HG02610 (cell line): ENCODE results near the gene FAM234B.

Experiments
- ATAC-seq: cut with Tn5 transposase; IDR thresholded peaks from one replicate; pipeline ENCODE4 v1.9.1; 2021; ENCODE audit warnings: mild to moderate bottlenecking, moderate library complexity; ENCODE audit not compliant: unreplicated experiment

The FAM234B gene

GRCh38 chr12:13088496-13088895 is 44.3 kb downstream of the FAM234B start:
- ATAC-seq: no peak

GRCh38 chr12:13090054-13090453 is 45.9 kb downstream of the FAM234B start:
- peak; percentile 47 for ATAC-seq

GRCh38 chr12:13091832-13092231 is 47.7 kb downstream of the FAM234B start:
- no peak for ATAC-seq

DNA sequence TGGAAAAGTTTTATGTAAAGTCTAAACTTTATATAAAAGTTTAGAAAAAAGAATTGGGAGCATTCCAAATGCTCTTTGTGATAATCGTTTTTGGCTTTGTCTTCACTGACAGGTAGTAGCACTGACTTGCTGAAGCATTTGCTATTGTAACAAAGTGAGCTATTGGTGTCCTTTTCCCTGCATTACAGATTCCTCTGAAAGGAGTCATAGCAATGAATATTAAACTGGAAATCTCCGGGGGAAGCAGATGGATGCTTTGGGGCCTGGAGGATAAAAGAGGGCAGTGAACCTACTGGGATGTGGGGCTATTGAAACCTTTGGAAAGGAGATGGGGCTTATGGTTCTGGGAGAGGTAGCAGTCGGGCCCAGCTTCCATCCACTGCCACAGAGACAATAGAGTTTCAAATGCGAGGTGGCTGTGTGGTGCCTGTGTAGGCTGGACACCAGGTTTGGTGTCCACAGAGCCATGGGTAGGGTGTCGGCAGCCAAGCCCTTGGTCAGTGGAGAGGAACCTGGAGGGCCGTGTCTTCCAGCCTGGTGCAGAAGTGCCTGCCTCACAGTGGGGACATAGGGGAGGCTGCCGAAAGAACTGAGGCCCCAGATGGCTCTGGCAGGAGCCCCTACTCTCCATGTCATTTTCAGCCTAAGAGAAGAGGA is 49.1 kb downstream of the FAM234B start:
- ATAC-seq: no peak

DNA sequence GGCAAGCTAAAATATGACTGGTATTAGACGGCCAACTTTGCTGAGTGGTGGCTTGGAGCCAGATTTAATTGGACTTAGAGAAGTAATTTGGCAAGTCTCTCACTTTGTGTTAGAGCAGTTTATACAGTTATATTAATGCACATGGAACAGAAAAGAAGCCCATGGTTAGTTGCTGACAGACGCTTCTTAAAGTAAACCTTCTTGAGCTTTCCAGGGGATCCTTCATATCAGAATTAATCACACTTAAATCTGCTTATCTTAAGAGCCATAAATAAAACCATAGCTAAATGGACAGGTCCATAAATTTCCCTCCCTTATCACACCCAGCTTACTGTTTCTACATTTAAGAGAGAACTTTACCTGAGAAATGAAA is 49.7 kb downstream of the FAM234B start:
- no peak for ATAC-seq

DNA sequence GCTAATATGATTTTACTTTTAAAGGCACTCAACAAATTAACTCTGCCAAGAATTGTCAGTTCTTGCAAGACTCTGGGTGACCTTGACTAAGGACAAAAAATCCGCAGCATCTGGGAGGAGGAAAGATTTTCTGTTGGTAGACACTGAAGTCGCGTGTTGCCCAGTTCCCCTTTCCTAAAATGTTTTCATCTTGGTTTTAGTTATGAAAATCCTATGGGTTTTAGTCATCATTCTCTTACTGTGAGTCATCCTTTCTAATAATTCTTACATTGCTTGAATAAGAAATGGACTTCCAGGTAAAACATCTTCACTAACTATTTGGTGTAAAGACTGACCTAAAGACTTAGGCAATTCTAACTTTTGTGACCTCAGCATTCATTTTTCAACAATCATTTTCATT is 50.2 kb downstream of the FAM234B start:
- ATAC-seq: peak; percentile 56

GRCh38 chr12:13095266-13095995 is 51.2 kb downstream of the FAM234B start:
- ATAC-seq: no peak

DNA sequence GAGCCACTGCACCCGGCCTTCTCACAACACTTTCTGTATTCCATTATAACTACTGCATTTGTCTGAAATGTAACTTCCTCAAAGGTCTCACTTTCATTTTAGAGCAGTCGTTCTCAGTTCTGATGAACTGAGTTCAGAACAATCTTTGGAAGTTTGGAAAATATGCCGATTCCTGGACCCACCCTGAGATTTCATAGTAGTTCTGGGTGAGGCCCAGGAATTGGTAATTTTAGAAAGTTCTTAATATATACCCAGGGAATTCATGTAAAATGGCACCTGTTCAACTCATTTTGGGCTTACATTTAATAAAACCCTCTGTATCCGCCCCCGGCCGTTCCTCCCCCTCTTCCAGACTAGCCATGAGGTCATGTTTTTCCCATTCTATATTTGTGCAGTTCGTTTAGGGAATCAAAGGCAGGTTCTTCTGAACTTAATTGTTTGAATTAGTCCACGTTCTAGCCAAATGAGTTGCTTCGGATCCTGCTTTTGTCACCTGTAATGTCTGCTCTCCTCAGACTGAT is 53.4 kb downstream of the FAM234B start:
- ATAC-seq: no peak

- ATAC-seq: no peak
Observed at GRCh38 chr12:13099066-13099843, 55.1 kb downstream of the FAM234B start.

DNA sequence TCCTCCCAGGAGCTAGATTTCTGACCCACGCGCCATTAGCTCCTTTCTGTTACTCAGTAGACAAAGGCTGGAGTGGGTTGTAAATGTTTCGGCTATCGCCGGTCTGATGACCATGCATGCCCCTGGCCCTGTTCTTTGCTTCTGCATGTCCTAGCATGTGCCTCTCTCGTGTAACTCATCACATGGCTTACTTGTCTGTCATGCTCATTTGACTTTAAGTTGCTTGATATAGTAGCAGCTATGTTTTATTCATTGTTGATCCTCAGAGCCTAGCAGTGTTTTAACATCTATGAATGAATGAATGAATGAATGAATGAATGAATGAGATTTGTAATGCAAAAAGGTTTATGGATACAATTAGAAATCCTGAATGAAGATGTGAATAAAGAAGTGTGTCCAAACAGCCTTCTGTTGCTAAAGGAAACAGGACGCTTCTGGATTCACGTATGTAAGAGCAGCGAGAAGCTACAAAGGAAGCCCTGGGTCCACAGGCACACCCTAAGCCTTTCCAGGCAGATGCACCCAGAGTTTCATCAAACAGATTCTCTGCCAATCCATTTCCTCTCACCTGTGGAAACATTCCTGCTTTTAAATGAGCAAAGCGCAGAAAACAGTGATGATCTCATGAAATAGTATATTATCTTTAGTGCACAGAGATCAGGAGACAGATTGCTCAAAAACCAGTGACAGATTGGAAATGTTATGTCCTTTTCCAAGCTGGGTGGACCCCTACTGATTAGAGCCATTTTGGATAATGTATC is 55.8 kb downstream of the FAM234B start:
- ATAC-seq: no peak

- no peak for ATAC-seq
Observed at GRCh38 chr12:13100605-13100881, 56.4 kb downstream of the FAM234B start.

- peak; percentile 84 for ATAC-seq
Observed at GRCh38 chr12:13100882-13101769, 56.9 kb downstream of the FAM234B start.

DNA sequence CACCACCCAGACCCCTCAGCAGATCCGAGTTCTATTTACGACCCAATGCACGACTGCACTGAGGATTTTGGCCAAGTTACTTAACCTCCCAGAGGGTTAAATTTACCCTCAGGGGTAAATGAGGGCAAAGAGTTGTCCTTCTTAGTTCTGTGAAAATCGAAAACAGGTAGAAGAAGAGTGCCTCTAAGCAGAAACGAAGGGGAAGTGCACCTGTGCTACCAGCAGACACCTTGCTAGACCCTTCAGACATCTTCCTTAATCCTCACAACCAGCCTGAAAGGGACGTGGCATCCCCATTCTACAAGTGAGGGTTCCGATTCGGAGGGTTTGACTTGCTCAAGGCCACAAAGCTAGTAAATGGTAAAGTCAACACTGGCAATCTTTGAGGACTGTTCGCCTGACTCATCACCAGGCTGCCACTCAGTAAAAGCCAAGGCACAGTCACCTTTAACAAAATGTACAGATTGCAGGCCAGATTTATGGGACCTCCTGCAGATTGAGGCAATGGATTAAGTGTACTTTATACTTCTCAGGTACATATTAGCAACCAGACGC is 57.7 kb downstream of the FAM234B start:
- ATAC-seq: no peak

DNA sequence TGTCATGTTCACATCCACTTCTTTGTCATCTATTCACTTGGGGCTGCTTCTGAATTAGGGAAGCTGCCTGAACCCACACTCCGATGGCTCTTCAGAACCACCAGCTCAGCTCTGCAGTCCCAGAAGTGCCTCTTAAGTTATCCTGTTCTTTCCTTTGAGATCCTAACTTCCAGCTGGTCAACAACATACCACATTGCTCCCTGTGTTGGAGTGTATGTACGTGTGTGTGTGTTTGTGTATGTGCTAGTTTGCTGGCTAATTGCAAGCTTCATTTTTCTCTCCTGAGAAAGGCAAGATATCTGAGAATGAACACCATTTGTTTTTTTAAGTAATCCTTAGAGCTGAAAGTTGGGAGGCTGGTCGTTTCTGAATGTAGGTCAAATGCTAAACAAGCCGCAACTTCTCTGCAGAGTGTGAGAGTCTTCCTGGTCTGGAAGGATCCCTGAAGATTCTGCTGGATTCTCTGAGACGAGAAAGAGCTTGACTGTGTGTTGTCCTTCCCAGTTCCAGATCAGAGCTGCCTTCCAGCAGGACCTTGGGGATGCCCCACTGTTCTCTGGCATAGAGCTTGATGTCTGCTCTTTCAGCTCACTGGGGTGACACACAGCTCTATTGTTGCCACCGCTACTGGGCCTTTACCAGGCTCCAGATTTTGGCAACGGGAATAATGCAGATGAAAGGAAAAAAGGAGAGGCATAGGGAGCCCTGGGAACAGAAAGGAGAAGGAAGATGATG is 58.4 kb downstream of the FAM234B start:
- no peak for ATAC-seq

DNA sequence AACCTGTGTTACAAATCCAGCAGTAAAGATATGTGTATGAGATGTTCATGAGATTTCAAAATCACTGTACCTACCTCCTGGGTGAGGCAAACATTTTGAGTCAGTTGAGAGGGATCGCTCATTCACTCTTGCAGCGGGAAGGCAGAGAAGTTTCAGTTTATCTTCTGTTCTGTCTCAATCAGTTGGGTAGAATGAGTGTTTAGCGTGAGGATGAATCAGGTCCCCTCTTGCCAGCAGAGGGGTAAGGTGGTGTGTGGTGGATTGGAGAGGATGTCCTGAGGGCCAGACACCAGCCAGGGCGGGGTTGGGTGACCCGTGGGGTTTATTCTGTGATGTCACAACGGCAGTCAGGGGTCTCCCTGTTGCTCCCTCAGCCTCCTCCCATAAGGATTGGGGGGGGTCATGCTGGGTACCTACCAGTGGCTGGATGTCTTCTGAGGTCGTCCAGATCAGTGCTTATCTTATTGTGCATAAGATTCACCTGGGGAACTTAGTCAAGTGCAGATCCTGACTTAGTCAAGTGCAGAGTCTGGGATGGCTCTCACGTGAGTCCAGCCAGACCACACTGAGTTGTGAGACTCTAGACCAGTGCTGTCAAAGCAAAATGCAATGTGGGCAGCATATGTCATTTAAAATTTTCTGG is 59.3 kb downstream of the FAM234B start, which contains the start of gene GSG1:
TSS of gene GSG1 (minus strand) at position 277 of the 643 bp plus-strand sequence. CDS start at position 122, 155 bp downstream.
- ATAC-seq: no peak

DNA sequence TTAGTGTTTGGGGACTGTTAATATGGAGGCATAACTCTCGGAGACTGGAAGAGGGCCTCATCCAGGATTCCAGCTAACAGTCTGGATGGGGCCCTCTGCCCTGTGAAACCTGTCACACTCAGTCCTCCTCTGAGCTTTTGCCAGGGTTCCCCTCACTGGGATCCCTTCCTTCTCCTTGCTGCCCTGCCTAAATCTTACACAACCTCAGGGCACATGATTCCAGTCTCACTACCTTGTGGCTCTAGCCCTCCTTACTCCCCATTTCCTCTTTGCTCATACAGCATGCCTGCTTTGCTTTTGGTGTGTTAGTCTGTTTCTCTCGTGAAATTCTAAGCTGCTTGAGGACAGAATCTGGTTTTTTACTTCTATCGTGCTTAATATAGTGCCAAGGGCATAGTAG is 60.2 kb downstream of the FAM234B start:
- no peak for ATAC-seq

GRCh38 chr12:13105781-13106180 is 61.6 kb downstream of the FAM234B start:
- no peak for ATAC-seq

DNA sequence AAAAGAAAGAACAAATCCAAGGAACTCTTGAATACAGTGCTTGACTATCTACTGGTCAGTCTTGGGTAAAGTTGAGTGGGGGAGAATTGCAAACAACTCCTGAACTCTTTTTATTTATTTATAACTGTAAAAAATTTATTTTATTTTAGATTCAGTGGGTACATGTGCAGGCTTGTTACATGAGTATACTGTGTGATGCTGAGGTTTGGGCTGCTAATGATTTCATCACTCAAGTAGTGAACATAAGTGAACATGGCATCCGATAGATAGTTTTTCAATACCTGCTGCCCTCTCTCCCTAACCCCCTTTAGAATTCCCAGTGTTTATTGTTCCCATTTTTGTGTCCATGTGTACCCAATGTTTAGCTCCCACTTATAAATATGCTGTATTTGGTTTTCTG is 62.5 kb downstream of the FAM234B start:
- no peak for ATAC-seq

DNA sequence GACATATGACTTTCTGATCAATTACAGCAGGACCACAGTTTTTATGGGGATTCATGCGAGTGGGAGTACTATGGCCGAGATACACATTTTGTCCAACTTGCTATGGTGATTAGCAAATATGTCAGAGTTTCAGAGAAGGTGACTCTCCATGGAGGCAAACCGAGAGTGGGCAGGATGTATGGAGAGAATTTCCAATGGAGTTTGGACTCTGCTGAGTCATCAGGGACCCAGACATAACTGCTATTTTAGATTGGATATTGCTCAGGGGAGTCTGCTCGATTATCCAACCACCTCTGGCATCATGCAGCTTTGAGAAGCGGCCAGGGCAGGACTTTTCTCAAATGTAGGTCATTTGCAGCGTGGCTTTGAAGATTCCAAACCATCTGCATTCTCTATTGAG is 68.8 kb downstream of the FAM234B start:
- ATAC-seq: no peak
